HFFc6 (cell line): ENCODE data around the gene LANCL1. TPM values are rescaled to one million over a fixed set of nuclear protein-coding genes. Genes with fewer than 3 reads are reported as not detected.
"Not testable (repeated sequence)": the region's sequence is repeated elsewhere in the genome, so short reads cannot be mapped to it uniquely, and the experiment has no call there.

Experiments used
- DNase-seq: peaks from one replicate; pipeline ENCODE4 v3.0.0-alpha.2; 2018
- H3K27ac Mint-ChIP-seq: 2 replicates; pipeline ENCODE4 v1.8.0; 2020; ENCODE audit warnings: mild to moderate bottlenecking, mixed read lengths
- H3K27me3 Mint-ChIP-seq: 2 replicates; pipeline ENCODE4 v1.8.0; 2021; ENCODE audit warnings: mild to moderate bottlenecking, moderate library complexity, mixed read lengths; ENCODE audit not compliant: insufficient read depth
- H3K36me3 Mint-ChIP-seq: 2 replicates; pipeline ENCODE4 v1.8.0; 2021; ENCODE audit warnings: low read depth, mixed read lengths
- H3K4me1 Mint-ChIP-seq: 2 replicates; pipeline ENCODE4 v1.8.0; 2020; ENCODE audit warnings: low read depth, mixed read lengths
- H3K4me3 Mint-ChIP-seq: 2 replicates; pipeline ENCODE4 v1.8.0; 2020; ENCODE audit warnings: mild to moderate bottlenecking, moderate library complexity, mixed read lengths
- H3K9me3 Mint-ChIP-seq: 2 replicates; pipeline ENCODE4 v1.8.0; 2020; ENCODE audit warnings: mild to moderate bottlenecking, mixed read lengths
- total RNA-seq, 6 experiments: library from RNA; stranded (reverse); fragmentation: NEBNext Ultra II Directional; extraction: Animal tissue kit (Norgen Biotek cat#: 25700); gene quantifications; 2 replicates in 1 of 6; 3 replicates in 5 of 6; pipeline ENCODE4 v1.2.3, GENCODE V29; 2021
- TF ChIP-seq, protein P1 (sequence below): fragments of 200-600 bp; sonication (generic); IDR thresholded peaks from 2 replicates; pipeline ENCODE4 v1.5.0; 2021; ENCODE audit warnings: antibody characterized with exemption, mild to moderate bottlenecking

Gene LANCL1
- total RNA-seq, 6 experiments from 2014 or later, result 36.4 to 54.5 (median 43.8) TPM

DNA sequence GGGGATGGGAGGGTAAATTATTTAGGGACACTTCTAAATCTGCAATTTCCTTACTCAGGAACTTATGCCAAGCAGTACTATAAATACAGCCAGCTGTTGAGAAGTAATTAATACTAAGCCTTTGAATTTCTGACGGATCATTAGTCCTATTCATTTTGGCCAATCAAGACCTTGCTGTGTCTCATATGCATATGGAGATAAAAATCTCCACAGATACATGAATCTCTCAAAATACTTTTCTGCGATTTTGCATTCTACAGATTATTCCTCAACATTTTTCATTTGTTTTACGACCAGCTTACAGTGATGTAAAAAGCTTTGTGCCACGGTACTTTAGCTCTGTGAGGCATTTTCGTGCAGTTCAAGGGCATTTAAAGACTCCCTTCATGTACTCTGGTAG lies 16.7 kb downstream of the LANCL1 start:
- H3K4me1 Mint-ChIP-seq, result peaks cover 10% of the 10 kb centered on the region
- DNase-seq, result no peak
- peaks cover 12% of the 10 kb centered on the region for H3K36me3 Mint-ChIP-seq
- TF ChIP-seq, protein P1, sequence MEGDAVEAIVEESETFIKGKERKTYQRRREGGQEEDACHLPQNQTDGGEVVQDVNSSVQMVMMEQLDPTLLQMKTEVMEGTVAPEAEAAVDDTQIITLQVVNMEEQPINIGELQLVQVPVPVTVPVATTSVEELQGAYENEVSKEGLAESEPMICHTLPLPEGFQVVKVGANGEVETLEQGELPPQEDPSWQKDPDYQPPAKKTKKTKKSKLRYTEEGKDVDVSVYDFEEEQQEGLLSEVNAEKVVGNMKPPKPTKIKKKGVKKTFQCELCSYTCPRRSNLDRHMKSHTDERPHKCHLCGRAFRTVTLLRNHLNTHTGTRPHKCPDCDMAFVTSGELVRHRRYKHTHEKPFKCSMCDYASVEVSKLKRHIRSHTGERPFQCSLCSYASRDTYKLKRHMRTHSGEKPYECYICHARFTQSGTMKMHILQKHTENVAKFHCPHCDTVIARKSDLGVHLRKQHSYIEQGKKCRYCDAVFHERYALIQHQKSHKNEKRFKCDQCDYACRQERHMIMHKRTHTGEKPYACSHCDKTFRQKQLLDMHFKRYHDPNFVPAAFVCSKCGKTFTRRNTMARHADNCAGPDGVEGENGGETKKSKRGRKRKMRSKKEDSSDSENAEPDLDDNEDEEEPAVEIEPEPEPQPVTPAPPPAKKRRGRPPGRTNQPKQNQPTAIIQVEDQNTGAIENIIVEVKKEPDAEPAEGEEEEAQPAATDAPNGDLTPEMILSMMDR, result no peak
- no peak overlapping the region for H3K27ac Mint-ChIP-seq
- H3K4me3 Mint-ChIP-seq, result no peak overlapping the region
- no peaks in the 10 kb centered on the region for H3K9me3 Mint-ChIP-seq
- H3K27me3 Mint-ChIP-seq, result no peaks in the 10 kb centered on the region

DNA sequence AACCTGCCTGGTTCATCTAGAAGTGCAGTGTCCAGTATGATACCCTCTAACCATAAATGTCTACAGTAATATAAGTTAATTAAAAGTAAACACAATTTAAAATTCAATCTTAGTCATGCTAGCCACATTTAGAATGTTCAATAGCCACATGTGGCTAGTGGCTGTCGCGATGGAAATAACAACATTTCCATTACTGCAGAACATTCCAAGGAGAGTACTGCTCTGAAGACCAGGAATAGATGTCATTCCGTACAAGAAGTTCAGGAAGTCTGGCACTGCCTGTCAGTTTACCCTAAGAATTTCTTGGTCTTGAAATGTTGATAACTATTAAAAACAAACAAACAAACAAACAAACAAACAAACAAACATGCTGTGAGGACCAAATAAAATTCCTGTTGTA lies 17.2 kb downstream of the LANCL1 start:
- no peaks in the 10 kb centered on the region for H3K9me3 Mint-ChIP-seq
- no peak for DNase-seq
- TF ChIP-seq, protein P1, result no peak
- no peaks in the 10 kb centered on the region for H3K27me3 Mint-ChIP-seq
- peaks cover 15% of the 10 kb centered on the region for H3K36me3 Mint-ChIP-seq
- no peak overlapping the region for H3K4me3 Mint-ChIP-seq
- H3K27ac Mint-ChIP-seq, result no peak overlapping the region
- peaks cover 10% of the 10 kb centered on the region for H3K4me1 Mint-ChIP-seq

DNA sequence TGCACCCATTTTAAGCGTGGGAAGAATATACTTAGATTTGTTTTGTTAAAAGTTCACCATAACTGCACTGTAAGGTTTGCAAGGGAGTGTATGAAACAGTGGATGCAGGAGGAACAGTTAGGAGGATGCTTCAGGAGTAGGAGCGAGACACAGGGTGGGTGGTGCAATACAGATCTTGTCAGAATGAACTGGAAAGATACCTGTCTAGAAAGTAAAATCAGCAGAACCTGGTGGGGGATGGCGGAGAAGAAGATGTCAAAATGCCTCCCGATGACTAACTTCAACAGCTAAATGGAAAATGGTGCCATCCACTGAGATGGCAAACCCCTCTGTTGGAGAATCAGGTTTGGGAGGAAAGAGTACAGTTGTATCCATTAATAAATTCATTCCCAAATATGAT lies 18.2 kb downstream of the LANCL1 start:
- DNase-seq, result no peak
- Mint-ChIP-seq H3K4me1 (peaks cover 10% of the 10 kb centered on the region), H3K27ac (no peak overlapping the region), H3K27me3 (no peaks in the 10 kb centered on the region), H3K4me3 (no peak overlapping the region), H3K36me3 (peaks cover 15% of the 10 kb centered on the region), H3K9me3 (no peaks in the 10 kb centered on the region)
- TF ChIP-seq, protein P1, result no peak

DNA sequence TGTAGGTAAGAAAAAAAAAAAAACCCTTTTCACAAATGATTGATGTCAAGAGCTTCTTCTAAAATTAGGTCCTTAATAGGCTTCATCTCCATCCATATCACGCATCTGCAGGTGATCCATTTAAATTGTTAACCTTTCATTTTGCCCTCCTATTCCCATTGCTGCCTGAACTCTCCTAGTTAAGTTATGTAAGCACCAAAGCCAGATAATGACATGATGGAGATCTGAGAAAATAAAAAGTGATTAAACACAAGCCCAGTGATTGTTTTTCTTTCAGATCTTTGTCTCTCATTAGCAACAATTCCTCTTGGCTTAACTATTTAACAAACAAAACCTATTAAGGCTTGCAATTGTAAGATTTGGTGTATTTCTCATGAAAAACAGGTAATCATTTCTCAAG lies 20.0 kb downstream of the LANCL1 start:
- TF ChIP-seq, protein P1, result no peak
- Mint-ChIP-seq H3K4me1 (no peaks in the 10 kb centered on the region), H3K27ac (no peak overlapping the region), H3K4me3 (no peak overlapping the region), H3K9me3 (no peaks in the 10 kb centered on the region), H3K36me3 (peaks cover 15% of the 10 kb centered on the region), H3K27me3 (no peaks in the 10 kb centered on the region)
- no peak for DNase-seq

DNA sequence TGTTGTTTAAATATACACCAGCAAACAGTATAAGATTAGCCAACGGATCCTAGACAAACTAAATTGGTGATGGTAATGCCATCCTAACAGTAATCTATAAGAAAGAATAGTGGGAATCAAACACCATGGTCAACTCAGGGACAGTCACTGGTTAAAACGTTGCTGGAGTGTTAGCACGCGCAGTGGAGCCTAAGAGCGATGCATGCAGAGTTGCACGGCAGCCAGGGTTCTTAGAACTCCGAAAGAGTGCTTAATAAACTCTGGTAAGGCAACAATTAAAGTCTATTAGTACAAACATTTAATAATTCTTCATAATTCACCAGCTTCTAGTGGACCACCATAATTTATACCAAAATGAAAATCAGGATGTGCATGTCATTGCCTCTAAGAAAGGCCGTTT lies 22.2 kb downstream of the LANCL1 start:
- no peak for DNase-seq
- Mint-ChIP-seq H3K4me3 (no peak overlapping the region), H3K36me3 (peaks cover 30% of the 10 kb centered on the region), H3K4me1 (no peaks in the 10 kb centered on the region), H3K9me3 (no peaks in the 10 kb centered on the region), H3K27ac (no peak overlapping the region), H3K27me3 (no peaks in the 10 kb centered on the region)
- TF ChIP-seq, protein P1, result no peak

DNA sequence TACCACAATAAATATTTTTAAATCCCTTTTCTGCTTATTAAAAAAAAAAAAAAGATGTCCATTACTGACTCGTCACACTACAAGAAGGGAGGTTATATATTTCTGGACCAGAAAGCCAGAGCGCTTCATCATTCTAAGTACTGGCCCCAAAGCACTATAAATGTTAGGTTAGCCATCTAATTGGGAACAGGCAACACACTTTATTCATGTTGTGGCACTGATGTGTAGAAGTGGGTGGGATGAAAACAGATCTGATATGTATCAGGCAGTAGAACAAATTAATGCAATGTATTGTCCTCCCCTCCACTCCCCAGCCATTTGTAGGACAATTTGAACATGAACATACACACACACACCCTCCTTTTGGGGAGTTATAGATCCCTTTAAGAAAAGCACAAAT lies 24.4 kb downstream of the LANCL1 start:
- Mint-ChIP-seq H3K9me3 (peaks cover 15% of the 10 kb centered on the region; the same call in 1 of the 2 replicates), H3K36me3 (peaks cover 42% of the 10 kb centered on the region)
- no peak for DNase-seq

DNA sequence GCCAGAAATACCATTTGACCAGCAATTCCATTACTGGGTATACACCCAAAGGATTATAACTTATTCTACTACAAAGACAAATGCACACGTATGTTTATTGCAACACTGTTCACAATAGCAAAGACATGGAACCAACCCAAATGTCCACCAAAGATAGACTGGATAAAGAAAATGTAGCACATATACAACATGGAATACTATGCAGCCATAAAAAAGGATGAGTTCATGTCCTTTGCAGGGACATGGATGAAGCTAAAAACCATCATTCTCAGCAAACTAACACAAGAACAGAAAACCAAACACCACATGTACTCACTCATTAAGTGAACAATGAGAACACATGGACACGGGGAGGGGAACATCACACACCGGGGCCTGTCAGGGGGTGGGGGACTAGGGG lies 25.6 kb downstream of the LANCL1 start:
- H3K27me3 Mint-ChIP-seq, H3K4me3 Mint-ChIP-seq, DNase-seq, H3K27ac Mint-ChIP-seq, H3K4me1 Mint-ChIP-seq: not testable (repeated sequence)
- peaks cover 50% of the 10 kb centered on the region for H3K36me3 Mint-ChIP-seq
- H3K9me3 Mint-ChIP-seq, result peaks cover 15% of the 10 kb centered on the region; the same call in 1 of the 2 replicates

More for the DNA sequence above, 24.4 kb downstream of the LANCL1 start:
- H3K27me3 Mint-ChIP-seq, result no peaks in the 10 kb centered on the region
- H3K4me3 Mint-ChIP-seq, result no peak overlapping the region
- no peaks in the 10 kb centered on the region for H3K4me1 Mint-ChIP-seq
- no peak overlapping the region for H3K27ac Mint-ChIP-seq
- TF ChIP-seq, protein P1, result no peak
